Measurements from ENCODE around the gene PHAX. TPM values are rescaled to one million over a fixed set of nuclear protein-coding genes. Genes with fewer than 3 reads are reported as not detected.

The PHAX gene
- total RNA-seq, 6 experiments from 2014 or later = 11.0 to 24.6 (median 19.4) TPM

- no peaks in the 10 kb centered on the region for H3K9me3 ChIP-seq
- no peaks in the 10 kb centered on the region for H3K27me3 ChIP-seq
- intact Hi-C loops (cut with DNase I) = loop anchor here (5.0 to 10.0 kb wide), 2 partner anchors 102 to 109 kb away; partner anchors contain the start of gene LMNB1 (in 1 of the 2)
- no peaks in the 10 kb centered on the region for H3K4me1 ChIP-seq
- ATAC-seq = no peak
- H3K36me3 ChIP-seq = no peaks in the 10 kb centered on the region
- DNase-seq = no peak
- WGBS (ENCODE audit: insufficient coverage, low coverage, low lambda C conversion rate, missing lambda C conversion rate) = 94% methylated on average over 2 of the region's 2 CpGs
- TF ChIP-seq POLR2A (IDR thresholded peaks at IDR 0.05) (no peak), CTCF (IDR thresholded peaks at IDR 0.05) (no peak)
- H3K27ac ChIP-seq = no peak overlapping the region
- no peak overlapping the region for H3K4me3 ChIP-seq
Observed at GRCh38 chr5:126675338-126675737, 74.6 kb downstream of the PHAX start.

GRCh38 chr5:126676195-126676624, 75.5 kb downstream of the PHAX start:
- ATAC-seq = peak; percentile 97 to 100 (median 98)
- H3K4me3 ChIP-seq = no peak overlapping the region
- no peak overlapping the region for H3K27ac ChIP-seq
- TF ChIP-seq CTCF (IDR thresholded peaks at IDR 0.05) (peak; percentile 83 to 89 (median 86)), POLR2A (IDR thresholded peaks at IDR 0.05) (no peak)
- intact Hi-C loops (cut with DNase I) = loop anchor here (5.0 to 10.0 kb wide), 2 partner anchors 101 to 109 kb away; partner anchors contain the start of gene LMNB1 (in 1 of the 2)
- H3K9me3 ChIP-seq = no peaks in the 10 kb centered on the region
- no peaks in the 10 kb centered on the region for H3K36me3 ChIP-seq
- DNase-seq = peak in 1 of 3 donors; percentile 63
- H3K27me3 ChIP-seq = no peaks in the 10 kb centered on the region
- no peaks in the 10 kb centered on the region for H3K4me1 ChIP-seq
- 23% methylated on average over 4 of the region's 4 CpGs for WGBS (ENCODE audit: insufficient coverage, low coverage, low lambda C conversion rate, missing lambda C conversion rate)

Small RNAs within 50 kb of the gene (small RNA-seq; reads per million reads assigned to genes)
- gene BOLA3P3 (0 reads per million in 2 experiments), gene RNU6-290P (0 reads per million in 2 experiments)

Other genes with a start within 250 kb of the PHAX start
- 10 to 100 TPM in 5 of 6 experiments, 1 to 10 TPM in 1; 9.9 to 26.4 (median 18.3) TPM for gene GRAMD2B, start 177.5 kb upstream of the PHAX start, total RNA-seq
- 100 to 1,000 TPM in 2 of 6 experiments, 10 to 100 TPM in 4; 23.0 to 142 (median 96.7) TPM for gene ALDH7A1, start 5.7 kb upstream of the PHAX start, total RNA-seq
- gene LMNB1, start 176.2 kb downstream of the PHAX start, total RNA-seq = 10 to 100 TPM in 1 of 6 experiments, 1 to 10 TPM in 5; 3.3 to 13.3 (median 7.1) TPM

Measured in right lobe of liver (tissue), 6 donors.